HCT116 (cell line): Measurements from ENCODE around the gene MYO10. TPM values are rescaled to one million over a fixed set of nuclear protein-coding genes. Genes with fewer than 3 reads are reported as not detected.

Experiments
- ATAC-seq: fragments of 200-7000 bp; cut with Tn5 transposase; 2 replicates; pipeline ENCODE4 v1.9.1; 2020; ENCODE audit warnings: mild to moderate bottlenecking, moderate library complexity
- BruUV-seq: library from RNA; stranded (reverse); fragments of 400-500 nt; replicated peaks from 2 replicates; lab custom pipeline; 2021; lab: Mats Ljungman, UMichigan
- CTCF ChIA-PET: fragments of 300-600 bp; sonication (Branson Sonifier 250); formaldehyde crosslinking; loops from one replicate; lab custom pipeline; 2021; ENCODE audit warnings: antibody characterized with exemption; lab: Charles Lee
- POLR2A ChIA-PET: fragments of 300-600, 350-600 bp; sonication (Branson Sonifier 250); formaldehyde crosslinking; loops from one replicate; lab custom pipeline; 2021; ENCODE audit warnings: antibody characterized with exemption; lab: Charles Lee
- RAD21 ChIA-PET, 2 experiments: fragments of 300-600 bp; sonication (Branson Sonifier 250); formaldehyde crosslinking; loops; one replicate each; lab custom pipeline; 2023; ENCODE audit warnings: low total read pairs in 2 of 2; ENCODE audit not compliant: uncharacterized antibody in 2 of 2, unreplicated experiment in 2 of 2, low non-redundant PET in 1 of 2; lab: Charles Lee
- DNase-seq: peaks from one replicate; pipeline ENCODE4 v3.0.0-alpha.2; 2010; ENCODE audit warnings: low read depth, low spot score
- H2AFZ ChIP-seq: fragments of 200-600 bp; shearing (Covaris generic), sonication (generic); 2 replicates; pipeline ENCODE4 v1.6.1; 2017; ENCODE audit warnings: low read depth, mixed run types, mixed read lengths, antibody characterized with exemption, low read length; ENCODE audit not compliant: poor library complexity, severe bottlenecking
- H3K27ac ChIP-seq: 2 replicates; pipeline ENCODE4 v1.5.1; 2012; ENCODE audit warnings: low read depth, low read length
- H3K27me3 ChIP-seq: fragments of 200-600 bp; sonication (generic); 2 replicates; pipeline ENCODE4 v1.6.1; 2016; ENCODE audit warnings: mixed run types, low read length, mixed read lengths; ENCODE audit not compliant: insufficient read depth
- H3K36me3 ChIP-seq, 2 experiments: fragments of 200-500 bp in 1 of 2; fragments of 200-600 bp in 1 of 2; sonication (Bioruptor generic) in 1 of 2; sonication (generic) in 1 of 2; 2 replicates each; pipeline versions ENCODE4 v1.5.1 to v1.6.1; 2014 to 2016; ENCODE audit warnings: low read length in 2 of 2, inconsistent platforms in 1 of 2, mixed read lengths in 1 of 2, mixed run types in 1 of 2; ENCODE audit not compliant: insufficient read depth in 2 of 2, control insufficient read depth in 1 of 2
- H3K4me1 ChIP-seq, 2 experiments: fragments of 200-600 bp in 1 of 2; sonication (generic) in 1 of 2; 2 replicates each; pipeline versions ENCODE4 v1.5.1 to v1.6.1; 2012 to 2017; ENCODE audit warnings: low read length in 2 of 2, inconsistent platforms in 1 of 2, mild to moderate bottlenecking in 1 of 2, mixed read lengths in 1 of 2, mixed run types in 1 of 2, moderate library complexity in 1 of 2; ENCODE audit not compliant: insufficient read depth in 2 of 2, control insufficient read depth in 1 of 2
- H3K4me2 ChIP-seq: fragments of 200-600 bp; sonication (generic); 2 replicates; pipeline ENCODE4 v1.6.1; 2017; ENCODE audit warnings: mixed run types, low read length, mixed read lengths
- H3K4me3 ChIP-seq, 2 experiments: fragments of 200-600 bp in 1 of 2; sonication (generic) in 1 of 2; replicated peaks in 1 of 2; 2 replicates each; pipeline ENCODE4 v1.5.1; 2011 to 2016; ENCODE audit warnings: low read length in 2 of 2, control low read depth in 1 of 2, low read depth in 1 of 2, mild to moderate bottlenecking in 1 of 2, mixed read lengths in 1 of 2, mixed run types in 1 of 2
- H3K79me2 ChIP-seq: fragments of 200-600 bp; sonication (generic); 2 replicates; pipeline ENCODE4 v1.6.1; 2017; ENCODE audit warnings: mild to moderate bottlenecking, mixed run types, low read length, moderate library complexity, mixed read lengths; ENCODE audit not compliant: insufficient read depth
- H3K9ac ChIP-seq: fragments of 200-600 bp; sonication (generic); 2 replicates; pipeline ENCODE4 v1.6.1; 2016; ENCODE audit warnings: low read length, mixed read lengths
- H3K9me2 ChIP-seq: fragments of 200-600 bp; sonication (generic), shearing (Covaris generic); 2 replicates; pipeline ENCODE4 v1.6.1; 2017; ENCODE audit warnings: mixed run types, mild to moderate bottlenecking, moderate library complexity; ENCODE audit not compliant: insufficient read depth
- H3K9me3 ChIP-seq, 2 experiments: fragments of 200-500 bp in 1 of 2; fragments of 200-600 bp in 1 of 2; sonication (Bioruptor generic) in 1 of 2; sonication (generic) in 1 of 2; 2 replicates each; pipeline ENCODE4 v1.6.1; 2014 to 2017; ENCODE audit warnings: low read length in 2 of 2, mixed read lengths in 2 of 2, inconsistent platforms in 1 of 2, low read depth in 1 of 2, mild to moderate bottlenecking in 1 of 2, mixed run types in 1 of 2, moderate library complexity in 1 of 2; ENCODE audit not compliant: control insufficient read depth in 1 of 2, insufficient read depth in 1 of 2
- H4K20me1 ChIP-seq: fragments of 200-600 bp; sonication (generic), shearing (Covaris generic); 2 replicates; pipeline ENCODE4 v1.6.1; 2017; ENCODE audit warnings: mixed run types, mild to moderate bottlenecking, moderate library complexity; ENCODE audit not compliant: insufficient read depth
- CBX3 ChIP-seq: IDR thresholded peaks from 2 replicates; pipeline ENCODE4 v1.6.1; 2012; ENCODE audit warnings: low read depth
- CEBPB ChIP-seq: IDR thresholded peaks from 2 replicates; pipeline ENCODE4 v1.6.1; 2012; ENCODE audit warnings: low read depth
- CTCF ChIP-seq, 3 experiments: fragments of 200-600 bp in 1 of 3; sonication (generic) in 1 of 3; IDR thresholded peaks in 2 of 3; conservative IDR thresholded peaks in 1 of 3; 2 replicates each; pipeline ENCODE4 v1.5.1; 2012 to 2017; ENCODE audit warnings: low read depth in 2 of 3, low read length in 2 of 3, antibody characterized with exemption in 1 of 3, borderline replicate concordance in 1 of 3, control low read depth in 1 of 3, mild to moderate bottlenecking in 1 of 3, mixed read lengths in 1 of 3, mixed run types in 1 of 3, moderate library complexity in 1 of 3; ENCODE audit not compliant: insufficient read depth in 1 of 3
- EGR1 ChIP-seq: IDR thresholded peaks from 2 replicates; pipeline ENCODE4 v1.6.1; 2012; ENCODE audit warnings: low read depth
- ELF1 ChIP-seq: IDR thresholded peaks from 2 replicates; pipeline ENCODE4 v1.6.1; 2012; ENCODE audit warnings: low read depth, borderline replicate concordance
- EZH2 ChIP-seq: fragments of 200-600 bp; sonication (generic); IDR thresholded peaks from 2 replicates; pipeline ENCODE4 v1.6.1; 2017; ENCODE audit warnings: antibody characterized with exemption, mixed run types
- EZH2phosphoT487 ChIP-seq: fragments of 200-600 bp; IDR thresholded peaks from 2 replicates; pipeline ENCODE4 v1.6.1; 2018; ENCODE audit warnings: antibody characterized with exemption, borderline replicate concordance
- FOSL1 ChIP-seq: IDR thresholded peaks from 2 replicates; pipeline ENCODE4 v1.6.1; 2012; ENCODE audit warnings: low read depth
- POLR2A ChIP-seq: IDR thresholded peaks from 2 replicates; pipeline ENCODE4 v1.7.0; 2011; ENCODE audit warnings: borderline replicate concordance; ENCODE audit not compliant: insufficient read depth, insufficient read length; ENCODE audit errors: extremely low read depth
- POLR2AphosphoS5 ChIP-seq: IDR thresholded peaks from 2 replicates; pipeline ENCODE4 v1.6.1; 2011; ENCODE audit warnings: mild to moderate bottlenecking, low read depth, low read length, moderate library complexity
- REST ChIP-seq: IDR thresholded peaks from 2 replicates; pipeline ENCODE4 v1.6.1; 2012; ENCODE audit warnings: low read depth
- SIN3A ChIP-seq: IDR thresholded peaks from 2 replicates; pipeline ENCODE4 v1.6.1; 2012; ENCODE audit warnings: low read depth
- SP1 ChIP-seq: IDR thresholded peaks from 2 replicates; pipeline ENCODE4 v1.6.1; 2012; ENCODE audit warnings: low read depth
- SRF ChIP-seq: IDR thresholded peaks from 2 replicates; pipeline ENCODE4 v1.6.1; 2012; ENCODE audit warnings: low read depth
- YY1 ChIP-seq: IDR thresholded peaks from 2 replicates; pipeline ENCODE4 v1.6.1; 2011; ENCODE audit warnings: low read length, low read depth, moderate library complexity, mild to moderate bottlenecking; ENCODE audit not compliant: insufficient replicate concordance; ENCODE audit errors: extremely low read depth
- ZBTB33 ChIP-seq: IDR thresholded peaks from 2 replicates; pipeline ENCODE4 v1.6.1; 2011; ENCODE audit warnings: mild to moderate bottlenecking, low read length, moderate library complexity; ENCODE audit not compliant: insufficient replicate concordance; ENCODE audit errors: extremely low read depth
- ZFX ChIP-seq: fragments of 450-650 bp; IDR thresholded peaks from 2 replicates; pipeline ENCODE4 v1.6.1; 2017
- intact Hi-C: fragments of 100-400 bp; cut with micrococcal nuclease; formaldehyde crosslinking; loops from 2 replicates; pipeline ENCODE4 v1.10.0; 2022
- total RNA-seq: library from RNA; stranded (reverse); gene quantifications from one replicate; pipeline ENCODE4 v1.2.1, GENCODE V29; 2021; ENCODE audit not compliant: unreplicated experiment
- TF ChIP-seq, protein P1 (sequence below): IDR thresholded peaks from 2 replicates; pipeline ENCODE4 v1.6.1; 2012
- TF ChIP-seq, protein P2 (sequence below): IDR thresholded peaks from 2 replicates; pipeline ENCODE4 v1.6.1; 2012

The MYO10 gene
- total RNA-seq, 1 experiment from 2014 or later = 34.9 TPM

DNA sequence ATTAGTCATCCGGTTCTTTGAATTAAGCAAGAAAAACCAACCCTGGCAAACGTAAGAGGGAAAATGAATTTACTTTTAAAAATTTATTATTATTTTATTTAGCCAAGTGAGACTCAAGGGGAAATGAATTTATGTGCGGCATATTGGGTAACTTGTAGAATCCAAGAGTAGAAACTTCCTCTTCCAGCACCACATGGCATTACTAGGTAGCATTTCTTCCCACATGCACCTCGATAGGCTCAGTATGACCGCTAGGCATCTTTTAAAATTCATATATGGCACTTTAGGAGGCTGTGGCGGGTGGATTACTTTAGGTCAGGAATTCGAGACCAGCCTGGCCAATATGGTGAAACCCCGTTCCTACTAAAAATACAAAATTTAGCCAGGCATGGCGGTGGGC lies 17.6 kb upstream of the MYO10 start:
- ChIA-PET RAD21 (no interaction called here), CTCF (no interaction called here), POLR2A (no interaction called here)
- no peak for DNase-seq
- H3K9me2 ChIP-seq = no peaks in the 10 kb centered on the region
- H3K4me1 ChIP-seq = no peaks in the 10 kb centered on the region; a peak in 1 of 4 replicates
- H3K4me2 ChIP-seq = no peak overlapping the region
- H3K79me2 ChIP-seq = no peaks in the 10 kb centered on the region
- ATAC-seq = no peak
- BruUV-seq = no TSS peak
- no peaks in the 10 kb centered on the region for H3K36me3 ChIP-seq
- H3K27ac ChIP-seq = no peak overlapping the region
- TF ChIP-seq REST = no peak
- no peak for TF ChIP-seq SRF
- no peak for TF ChIP-seq POLR2A
- TF ChIP-seq EZH2 = no peak
- no peak for TF ChIP-seq CTCF (IDR thresholded peaks at IDR 0.05 in 2 of 3, conservative IDR thresholded peaks at IDR 0.05 in 1 of 3; ENCODE audit: borderline replicate concordance in 1 of 3, insufficient read depth in 1 of 3, low read depth in 2 of 3, low read length in 2 of 3)
- no peak for TF ChIP-seq SP1
- TF ChIP-seq EZH2phosphoT487 = no peak
- no peak for TF ChIP-seq CEBPB
- no peak for TF ChIP-seq SIN3A
- TF ChIP-seq, protein P1, sequence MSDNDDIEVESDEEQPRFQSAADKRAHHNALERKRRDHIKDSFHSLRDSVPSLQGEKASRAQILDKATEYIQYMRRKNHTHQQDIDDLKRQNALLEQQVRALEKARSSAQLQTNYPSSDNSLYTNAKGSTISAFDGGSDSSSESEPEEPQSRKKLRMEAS = no peak
- no peak for TF ChIP-seq CBX3
- no peak for TF ChIP-seq ZBTB33
- TF ChIP-seq, protein P2, sequence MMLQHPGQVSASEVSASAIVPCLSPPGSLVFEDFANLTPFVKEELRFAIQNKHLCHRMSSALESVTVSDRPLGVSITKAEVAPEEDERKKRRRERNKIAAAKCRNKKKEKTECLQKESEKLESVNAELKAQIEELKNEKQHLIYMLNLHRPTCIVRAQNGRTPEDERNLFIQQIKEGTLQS = no peak
- no peak for TF ChIP-seq EGR1
- TF ChIP-seq YY1 = no peak
- TF ChIP-seq ZFX = no peak
- no peak for TF ChIP-seq FOSL1
- no peak for TF ChIP-seq POLR2AphosphoS5
- TF ChIP-seq ELF1 = no peak
- H3K9ac ChIP-seq = no peak overlapping the region
- no peaks in the 10 kb centered on the region for H3K27me3 ChIP-seq
- no peaks in the 10 kb centered on the region for H3K9me3 ChIP-seq
- no peaks in the 10 kb centered on the region for H4K20me1 ChIP-seq
- no peak overlapping the region for H2AFZ ChIP-seq
- H3K4me3 ChIP-seq = no peak overlapping the region
- intact Hi-C loops = no loop called here
